ENCODE results near the gene LRRC4C. TPM values are rescaled to one million over a fixed set of nuclear protein-coding genes. Genes with fewer than 3 reads are reported as not detected.
"Not testable (repeated sequence)": the region's sequence is repeated elsewhere in the genome, so short reads cannot be mapped to it uniquely, and the experiment has no call there.

Gene LRRC4C
- total RNA-seq, 1 donor from 2014 or later, result not detected

GRCh38 chr11:40186437-40187263 lies 1272.8 kb downstream of the LRRC4C start:
- DNase-seq (ENCODE audit: low read depth), result no peak

- DNase-seq (ENCODE audit: low read depth), result no peak
Measured at GRCh38 chr11:40185793-40186192, 1273.7 kb downstream of the LRRC4C start.

- DNase-seq (ENCODE audit: low read depth), result no peak
Measured at GRCh38 chr11:40183073-40184064, 1276.1 kb downstream of the LRRC4C start.

GRCh38 chr11:40179541-40179940 lies 1279.9 kb downstream of the LRRC4C start:
- DNase-seq (ENCODE audit: low read depth), result no peak

GRCh38 chr11:40178470-40178869 lies 1281.0 kb downstream of the LRRC4C start:
- no peak for DNase-seq (ENCODE audit: low read depth)

- no peak for DNase-seq (ENCODE audit: low read depth)
Measured at GRCh38 chr11:40175980-40176379, 1283.5 kb downstream of the LRRC4C start.

GRCh38 chr11:40170078-40170477 lies 1289.4 kb downstream of the LRRC4C start:
- no peak for DNase-seq (ENCODE audit: low read depth)

- no peak for DNase-seq (ENCODE audit: low read depth)
Measured at GRCh38 chr11:40168414-40168813, 1291.0 kb downstream of the LRRC4C start.

- DNase-seq (ENCODE audit: low read depth), result not testable (repeated sequence)
Measured at GRCh38 chr11:40167805-40168204, 1291.6 kb downstream of the LRRC4C start.

- DNase-seq (ENCODE audit: low read depth), result no peak
Measured at GRCh38 chr11:40166892-40167291, 1292.6 kb downstream of the LRRC4C start.

GRCh38 chr11:40162901-40163883 lies 1296.3 kb downstream of the LRRC4C start:
- DNase-seq (ENCODE audit: low read depth), result no peak

- DNase-seq (ENCODE audit: low read depth), result no peak
Measured at GRCh38 chr11:40161854-40162410, 1297.5 kb downstream of the LRRC4C start.

GRCh38 chr11:40160418-40160817 lies 1299.0 kb downstream of the LRRC4C start:
- DNase-seq (ENCODE audit: low read depth), result no peak

GRCh38 chr11:40149721-40150120 lies 1309.7 kb downstream of the LRRC4C start:
- DNase-seq (ENCODE audit: low read depth), result no peak

- no peak for DNase-seq (ENCODE audit: low read depth)
Measured at GRCh38 chr11:40140560-40140959, 1318.9 kb downstream of the LRRC4C start.

GRCh38 chr11:40139536-40139935 lies 1319.9 kb downstream of the LRRC4C start:
- no peak for DNase-seq (ENCODE audit: low read depth)

GRCh38 chr11:40139066-40139465 lies 1320.4 kb downstream of the LRRC4C start:
- no peak for DNase-seq (ENCODE audit: low read depth)

GRCh38 chr11:40134820-40135570 lies 1324.5 kb downstream of the LRRC4C start:
- DNase-seq (ENCODE audit: low read depth), result no peak

- DNase-seq (ENCODE audit: low read depth), result no peak
Measured at GRCh38 chr11:40133498-40133897, 1326.0 kb downstream of the LRRC4C start.

- no peak for DNase-seq (ENCODE audit: low read depth)
Measured at GRCh38 chr11:40132912-40133311, 1326.5 kb downstream of the LRRC4C start.

All from myocyte (in vitro differentiated cells).